Head of caudate nucleus (tissue), 42 donors: ENCODE results near the gene CD58.
A peak's percentile ranks its signal among the peaks of the same experiment; 100 is the strongest.

ENCODE experiments used
- DNase-seq, 42 donors: peaks; one replicate each; pipeline versions ENCODE4 v3.0.0 to v3.0.0-alpha.2; 2020 to 2021; ENCODE audit warnings: mixed read lengths in 7 of 42
- intact Hi-C: fragments of 100-400 bp; cut with DNase I; formaldehyde crosslinking; loops from one replicate; pipeline ENCODE4 v1.15.0; 2022

CD58 gene

GRCh38 chr1:116558140-116558549 lies 12.7 kb downstream of the CD58 start:
- intact Hi-C loops = no loop called here
- DNase-seq = no peak

GRCh38 chr1:116557323-116557878 lies 13.4 kb downstream of the CD58 start:
- intact Hi-C loops = no loop called here
- no peak for DNase-seq

GRCh38 chr1:116556289-116557006 lies 14.4 kb downstream of the CD58 start:
- intact Hi-C loops = no loop called here
- no peak for DNase-seq

- intact Hi-C loops = no loop called here
These were observed 15.9 kb downstream of the CD58 start for GRCh38 chr1:116554924-116555323.

GRCh38 chr1:116553386-116554115 lies 17.3 kb downstream of the CD58 start:
- DNase-seq = peak in 1 of 42 donors; percentile 24
- intact Hi-C loops = no loop called here

More at GRCh38 chr1:116554924-116555323, 15.9 kb downstream of the CD58 start:
- no peak for DNase-seq

GRCh38 chr1:116546354-116546977 lies 24.4 kb downstream of the CD58 start:
- intact Hi-C loops = no loop called here
- no peak for DNase-seq

GRCh38 chr1:116545359-116545705 lies 25.5 kb downstream of the CD58 start:
- intact Hi-C loops = no loop called here
- DNase-seq = no peak

GRCh38 chr1:116544588-116545358 lies 26.1 kb downstream of the CD58 start:
- intact Hi-C loops = no loop called here
- no peak for DNase-seq

- no peak for DNase-seq
- intact Hi-C loops = no loop called here
These were observed 30.7 kb downstream of the CD58 start for GRCh38 chr1:116540088-116540487.

- intact Hi-C loops = no loop called here
- DNase-seq = no peak
These were observed 32.3 kb downstream of the CD58 start for GRCh38 chr1:116538544-116538943.

GRCh38 chr1:116537898-116538297 lies 32.9 kb downstream of the CD58 start:
- intact Hi-C loops = no loop called here

GRCh38 chr1:116537040-116537831 lies 33.6 kb downstream of the CD58 start:
- intact Hi-C loops = no loop called here
- no peak for DNase-seq

More at GRCh38 chr1:116537898-116538297, 32.9 kb downstream of the CD58 start:
- no peak for DNase-seq

GRCh38 chr1:116534014-116534739 lies 36.6 kb downstream of the CD58 start:
- intact Hi-C loops = no loop called here
- DNase-seq = no peak

- no peak for DNase-seq
- intact Hi-C loops = no loop called here
These were observed 37.4 kb downstream of the CD58 start for GRCh38 chr1:116533429-116533820.

GRCh38 chr1:116532671-116533428 lies 38.0 kb downstream of the CD58 start:
- intact Hi-C loops = no loop called here
- DNase-seq = no peak

- intact Hi-C loops = no loop called here
- peak in 33 of 42 donors; percentile 8 to 60 (median 33) for DNase-seq
These were observed 38.9 kb downstream of the CD58 start for GRCh38 chr1:116531917-116532316.

GRCh38 chr1:116529681-116530080 lies 41.1 kb downstream of the CD58 start:
- DNase-seq = no peak
- intact Hi-C loops = no loop called here
